Lower leg skin (tissue), 4 donors: ENCODE measurements around the gene MORC1. TPM values are rescaled to one million over a fixed set of nuclear protein-coding genes. Genes with fewer than 3 reads are reported as not detected.

Experiments
- DNase-seq, 2 donors: peaks; one replicate each; pipeline ENCODE4 v3.0.0-alpha.2; 2019; ENCODE audit warnings: low spot score in 2 of 2
- H3K4me3 ChIP-seq: fragments of 200-600 bp; sonication (generic); 2 replicates; pipeline ENCODE4 v1.5.1; 2017; ENCODE audit warnings: mild to moderate bottlenecking, low read depth; ENCODE audit not compliant: poor library complexity, severe bottlenecking
- CTCF ChIP-seq, 3 donors: fragments of 450-650 bp; IDR thresholded peaks; one replicate each; pipeline ENCODE4 v1.5.1; 2016; ENCODE audit warnings: antibody characterized with exemption in 3 of 3, mild to moderate bottlenecking in 3 of 3, moderate library complexity in 2 of 3
- POLR2A ChIP-seq, 2 donors: fragments of 450-650 bp; IDR thresholded peaks; one replicate each; pipeline ENCODE4 v1.6.1; 2016 to 2017; ENCODE audit warnings: antibody characterized with exemption in 2 of 2, mild to moderate bottlenecking in 1 of 2, moderate library complexity in 1 of 2
- WGBS, 2 donors: methylation state at CpG; one replicate each; pipeline ENCODE4 v1.1.5; 2018; 5-methylcytosine and 5-hydroxymethylcytosine counted together
- intact Hi-C: fragments of 100-400 bp; cut with DNase I; formaldehyde crosslinking; loops from one replicate; pipeline ENCODE4 v1.15.0; 2023; ENCODE audit warnings: low total_unique reads
- total RNA-seq, 4 donors: library from RNA; depleted of rRNA; stranded (reverse); fragments of >200 nt; gene quantifications; one replicate each; pipeline ENCODE4 v1.1.0, GENCODE V29; 2016

MORC1 gene
- total RNA-seq, 4 donors from 2014 or later, result not detected

- 73 to 79% methylated on average over 5 of the region's 5 CpGs for whole genome bisulfite sequencing, 2 donors
- H3K4me3 ChIP-seq, result no peak overlapping the region
- intact Hi-C loops, result no loop called here
- DNase-seq, result no peak
- TF ChIP-seq CTCF (IDR thresholded peaks at IDR 0.05) (no peak), POLR2A (IDR thresholded peaks at IDR 0.05) (no peak)
These were observed 15.0 kb upstream of the MORC1 start for GRCh38 chr3:109132801-109133473.

GRCh38 chr3:109131276-109131675 lies 13.3 kb upstream of the MORC1 start:
- no peak for TF ChIP-seq CTCF (IDR thresholded peaks at IDR 0.05)
- 43 to 50% methylated on average over 4 of the region's 4 CpGs for WGBS, 2 donors
- intact Hi-C loops, result no loop called here
- no peak overlapping the region for H3K4me3 ChIP-seq
- DNase-seq, result no peak

GRCh38 chr3:109127553-109127952 lies 9.6 kb upstream of the MORC1 start:
- DNase-seq, result no peak
- H3K4me3 ChIP-seq, result no peak overlapping the region
- no peak for TF ChIP-seq CTCF (IDR thresholded peaks at IDR 0.05)
- TF ChIP-seq POLR2A (IDR thresholded peaks at IDR 0.05), result no peak
- 84 to 91% methylated on average over 2 of the region's 2 CpGs for WGBS, 2 donors
- intact Hi-C loops, result no loop called here

GRCh38 chr3:109125902-109126301 lies 8.0 kb upstream of the MORC1 start:
- no peak overlapping the region for H3K4me3 ChIP-seq
- DNase-seq, result no peak
- TF ChIP-seq POLR2A (IDR thresholded peaks at IDR 0.05), result no peak
- TF ChIP-seq CTCF (IDR thresholded peaks at IDR 0.05), result no peak
- intact Hi-C loops, result no loop called here

- no peak for TF ChIP-seq POLR2A (IDR thresholded peaks at IDR 0.05)
- no peak for TF ChIP-seq CTCF (IDR thresholded peaks at IDR 0.05)
- intact Hi-C loops, result no loop called here
- no peak for DNase-seq
- H3K4me3 ChIP-seq, result no peak overlapping the region
These were observed 4.8 kb upstream of the MORC1 start for GRCh38 chr3:109122690-109123089.

GRCh38 chr3:109118584-109118983 lies 650 bp upstream of the MORC1 start:
- no peak overlapping the region for H3K4me3 ChIP-seq
- intact Hi-C loops, result no loop called here
- no peak for TF ChIP-seq POLR2A (IDR thresholded peaks at IDR 0.05)
- TF ChIP-seq CTCF (IDR thresholded peaks at IDR 0.05), result no peak
- WGBS, 2 donors, result 87 to 90% methylated on average over 7 of the region's 7 CpGs
- DNase-seq, result no peak
